GM11168 (cell line): ENCODE measurements around the gene SLC38A6.

Experiments
- in situ Hi-C: fragments of 300-500 bp; cut with MboI; formaldehyde crosslinking; loops from one replicate; pipeline ENCODE4 v1.12.0; 2022; ENCODE audit warnings: low sequenced_read_pairs; ENCODE audit not compliant: unreplicated experiment

The SLC38A6 gene

DNA sequence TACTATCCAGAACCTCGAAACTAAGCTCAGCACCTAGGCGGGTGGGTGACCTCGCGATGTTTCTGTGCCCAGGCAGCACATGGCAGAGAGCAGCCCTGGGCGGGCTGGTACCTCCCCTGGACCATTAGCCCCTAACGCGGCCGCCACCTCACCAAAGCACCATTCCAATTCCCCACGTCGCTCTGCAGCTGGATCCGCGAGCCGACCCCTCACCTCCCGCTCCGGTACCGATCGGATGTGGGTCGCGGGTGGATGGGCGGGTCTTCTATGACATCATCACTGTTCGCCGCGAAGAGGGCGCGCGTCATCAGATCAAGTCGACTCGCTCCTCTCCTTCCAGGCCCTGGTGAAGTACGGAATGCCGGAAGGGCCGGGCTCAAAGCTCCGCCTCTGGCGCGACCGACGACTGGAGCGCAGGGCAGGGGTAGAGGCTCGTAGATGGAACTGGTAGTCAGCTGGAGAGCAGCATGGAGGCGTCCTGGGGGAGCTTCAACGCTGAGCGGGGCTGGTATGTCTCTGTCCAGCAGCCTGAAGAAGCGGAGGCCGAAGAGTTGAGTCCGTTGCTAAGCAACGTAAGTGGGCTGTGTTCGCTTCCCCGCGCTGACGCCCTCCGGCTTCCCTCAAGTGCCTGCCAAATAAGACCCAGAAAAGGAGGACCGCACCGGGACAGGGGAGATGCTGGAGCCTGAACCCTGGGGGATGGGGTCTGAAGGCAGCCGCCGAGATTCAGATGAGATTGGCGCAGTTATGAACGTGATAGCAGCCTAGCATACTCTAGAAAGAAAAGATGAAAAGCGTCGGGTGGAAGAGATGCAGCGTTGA lies at the start of gene SLC38A6, which contains the start of gene TRMT5:
Gene SLC38A6, plus strand, starts transcription at position 435 of the 822 bp plus-strand sequence. Its CDS starts 33 bp downstream, at position 468.
Gene TRMT5, minus strand, starts transcription at position 269 of the 822 bp plus-strand sequence. Its CDS starts 106 bp downstream, at position 163.
- in situ Hi-C loops = no loop called here

GRCh38 chr14:60933920-60934655 lies 47.0 kb upstream of the SLC38A6 start:
- in situ Hi-C loops = no loop called here

GRCh38 chr14:60935319-60935718 lies 45.7 kb upstream of the SLC38A6 start:
- in situ Hi-C loops = no loop called here

- in situ Hi-C loops = no loop called here
Measured at GRCh38 chr14:60943637-60944032, 37.4 kb upstream of the SLC38A6 start.

GRCh38 chr14:60944204-60944603 lies 36.8 kb upstream of the SLC38A6 start:
- in situ Hi-C loops = no loop called here

DNA sequence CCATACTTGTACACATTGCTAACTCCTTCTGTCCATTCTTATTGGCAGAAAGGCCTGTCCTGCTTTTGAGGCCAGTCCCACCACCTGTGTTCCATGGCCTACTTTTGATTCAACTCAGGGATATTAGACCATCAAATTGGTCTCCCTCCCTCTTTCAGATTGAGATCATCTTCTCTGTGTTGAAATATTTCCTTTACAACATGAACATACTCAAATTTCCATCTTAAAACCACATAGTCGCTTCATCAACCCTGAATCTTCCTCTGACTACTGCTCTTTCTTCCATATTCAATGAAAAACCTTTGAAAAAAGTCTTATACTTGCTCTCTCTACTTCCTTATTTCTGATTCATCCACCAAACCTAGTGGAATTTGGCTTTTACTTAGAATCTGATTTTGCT lies 35.1 kb upstream of the SLC38A6 start:
- in situ Hi-C loops = no loop called here

DNA sequence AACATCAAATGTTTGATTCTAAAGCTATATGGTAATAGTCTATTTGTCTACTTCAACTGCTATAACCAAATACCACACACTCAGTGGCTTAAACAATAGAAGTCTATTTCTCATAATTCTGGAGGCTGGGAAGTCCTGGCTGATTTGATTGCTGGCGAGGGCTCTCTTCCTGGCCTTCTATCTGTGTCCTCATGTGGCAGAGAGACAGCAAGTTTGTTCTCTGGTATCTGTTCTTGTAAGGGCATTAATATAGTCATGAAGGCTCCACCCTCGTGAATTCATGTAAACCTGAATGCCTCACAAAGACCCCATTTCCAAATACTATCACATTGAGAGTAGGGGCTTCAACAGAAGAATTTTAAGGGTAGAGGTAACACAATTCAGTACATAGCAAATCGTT lies 34.3 kb upstream of the SLC38A6 start:
- in situ Hi-C loops = no loop called here

GRCh38 chr14:60951776-60952435 lies 29.1 kb upstream of the SLC38A6 start:
- in situ Hi-C loops = no loop called here

GRCh38 chr14:60956202-60956601 lies 24.8 kb upstream of the SLC38A6 start:
- in situ Hi-C loops = no loop called here

GRCh38 chr14:60956632-60957031 lies 24.4 kb upstream of the SLC38A6 start:
- in situ Hi-C loops = no loop called here

DNA sequence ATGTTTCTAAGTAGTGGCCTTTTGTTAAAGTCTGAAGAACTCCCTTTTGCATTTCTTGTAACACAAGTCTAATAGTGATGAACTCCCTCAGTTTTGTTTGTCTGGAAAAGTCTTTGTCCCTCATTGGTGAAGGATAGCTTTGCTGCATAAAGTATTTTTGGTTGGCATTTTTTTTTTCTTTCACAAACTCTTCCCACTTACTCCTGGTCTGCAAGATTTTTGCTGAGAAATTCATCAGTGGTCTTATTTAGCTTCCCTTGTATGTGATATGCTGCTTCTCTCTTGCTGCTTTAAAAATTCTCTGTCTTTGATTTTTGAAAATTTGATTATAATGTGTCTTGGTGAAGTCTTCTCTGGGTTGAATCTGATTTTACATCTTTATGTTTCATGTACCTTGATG lies 22.9 kb upstream of the SLC38A6 start:
- in situ Hi-C loops = no loop called here

- in situ Hi-C loops = no loop called here
Measured at GRCh38 chr14:60963761-60964160, 17.3 kb upstream of the SLC38A6 start.

- in situ Hi-C loops = no loop called here
Measured at GRCh38 chr14:60964904-60965303, 16.1 kb upstream of the SLC38A6 start.

- in situ Hi-C loops = no loop called here
Measured at GRCh38 chr14:60965402-60965801, 15.6 kb upstream of the SLC38A6 start.

- in situ Hi-C loops = no loop called here
Measured at GRCh38 chr14:60968099-60968498, 12.9 kb upstream of the SLC38A6 start.

DNA sequence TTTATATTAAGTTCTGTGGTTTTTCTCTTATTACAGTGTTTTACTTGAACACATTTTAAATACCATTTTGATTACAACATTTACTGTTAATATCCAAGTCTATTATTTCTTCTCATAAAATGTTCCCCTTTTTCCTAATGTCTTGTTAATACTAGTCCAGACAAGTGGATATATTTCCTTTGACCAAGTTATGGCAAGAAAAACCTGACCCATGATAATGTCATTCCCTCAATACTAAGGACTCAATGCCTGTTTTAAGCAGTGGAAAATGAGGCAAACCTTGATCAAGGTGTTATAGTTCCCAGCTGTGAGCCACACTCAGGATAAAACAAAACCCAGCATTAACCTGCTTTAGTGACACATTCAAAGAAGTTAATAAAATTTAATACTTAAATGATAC lies 12.4 kb upstream of the SLC38A6 start:
- in situ Hi-C loops = no loop called here

DNA sequence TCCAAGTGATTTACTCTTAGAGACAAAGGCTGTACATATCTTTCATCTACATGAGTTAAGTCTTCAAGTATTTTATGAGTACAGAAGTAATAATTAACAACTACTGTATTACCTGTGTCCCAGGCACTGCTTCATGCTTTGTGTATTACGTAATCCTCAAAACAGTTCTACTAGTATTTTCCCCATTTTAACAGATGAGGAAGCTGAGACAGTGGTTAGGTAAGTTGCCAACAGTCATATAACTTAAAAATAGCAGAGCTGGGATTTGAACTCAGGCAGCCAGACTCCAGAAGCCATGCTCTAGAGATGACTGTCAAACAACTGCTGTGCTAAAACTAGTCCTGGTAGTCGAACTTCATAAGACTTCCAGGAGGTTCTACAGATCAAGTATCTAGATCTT lies 10.9 kb upstream of the SLC38A6 start:
- in situ Hi-C loops = no loop called here

DNA sequence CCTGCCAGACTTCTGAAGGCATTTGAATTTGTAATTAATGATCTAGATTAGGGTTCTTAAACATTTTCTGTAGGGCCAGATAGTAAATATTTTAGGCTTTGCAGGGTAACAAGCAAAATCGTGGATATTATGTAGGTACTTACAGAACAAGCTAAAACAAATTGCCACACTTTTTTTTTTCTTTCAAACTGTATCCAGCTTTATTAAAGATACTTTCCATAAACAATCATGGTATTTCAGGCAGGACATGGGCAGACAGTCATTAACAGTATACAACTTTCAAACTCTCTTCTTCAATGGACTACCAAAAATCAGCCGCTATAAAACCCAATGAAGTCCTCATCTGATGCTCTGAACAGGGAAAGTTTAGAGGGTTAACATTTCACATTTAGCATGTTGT lies 9.8 kb upstream of the SLC38A6 start:
- in situ Hi-C loops = no loop called here

- in situ Hi-C loops = no loop called here
Measured at GRCh38 chr14:60972295-60972694, 8.8 kb upstream of the SLC38A6 start.

DNA sequence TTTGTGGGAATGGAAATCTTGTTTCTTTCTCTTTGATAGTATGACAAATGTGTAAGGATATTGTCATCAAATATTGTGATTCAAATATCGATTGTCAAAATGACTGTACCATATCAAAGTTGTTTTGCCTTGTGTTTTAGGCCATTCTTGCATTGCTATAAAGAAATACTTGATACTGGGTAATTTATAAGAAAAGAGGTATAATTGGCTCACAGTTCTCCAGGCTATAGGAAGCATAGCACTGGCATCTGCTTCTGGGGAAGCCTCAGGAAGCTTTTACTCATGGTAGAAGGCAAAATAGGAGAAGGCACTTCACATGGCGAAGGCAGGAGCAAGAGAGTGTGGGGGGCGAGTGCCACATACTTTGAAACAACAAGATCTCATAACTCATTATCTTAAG lies 8.0 kb upstream of the SLC38A6 start:
- in situ Hi-C loops = no loop called here

DNA sequence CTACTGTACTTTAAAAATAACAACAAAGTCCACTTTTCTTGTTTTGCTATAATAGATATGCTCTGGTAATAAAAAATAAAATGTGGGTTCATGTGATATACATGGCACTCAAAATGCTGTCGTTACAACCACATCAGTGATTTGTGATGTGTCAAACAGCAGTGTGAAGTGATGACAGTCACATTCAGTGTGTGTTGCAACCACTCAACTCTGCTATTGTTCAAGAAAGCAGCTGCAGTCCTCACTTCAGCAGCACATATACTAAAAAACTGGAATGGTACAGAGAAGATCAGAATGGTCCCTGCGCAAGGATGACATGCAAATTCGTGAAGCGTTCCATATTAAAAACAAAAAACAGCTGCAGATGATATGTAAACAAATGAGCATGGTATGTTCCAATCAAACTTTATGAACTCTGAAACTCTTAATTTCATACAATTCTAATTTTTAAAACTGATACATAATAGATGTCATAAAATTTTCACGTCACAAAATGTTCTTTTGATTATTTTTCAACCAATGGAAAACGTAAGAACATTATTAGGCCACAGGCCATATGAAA lies 6.9 kb upstream of the SLC38A6 start:
- in situ Hi-C loops = no loop called here
